Neuronal stem cell (in vitro differentiated cells): ENCODE measurements around the gene P3H2.

Experiments used
- DNase-seq: peaks from one replicate; pipeline ENCODE4 v3.0.0-alpha.2; 2013; ENCODE audit warnings: low spot score
- H2AFZ ChIP-seq: one replicate; pipeline ENCODE4 v1.6.1; 2013; ENCODE audit warnings: mild to moderate bottlenecking, low read length, inconsistent platforms
- H2AK5ac ChIP-seq: 2 replicates; pipeline ENCODE4 v1.6.1; 2013; ENCODE audit warnings: low read depth, mild to moderate bottlenecking, inconsistent platforms, low read length, moderate library complexity, mixed read lengths
- H2BK120ac ChIP-seq: 2 replicates; pipeline ENCODE4 v1.6.1; 2013; ENCODE audit warnings: low read depth, mild to moderate bottlenecking, inconsistent platforms, low read length, moderate library complexity, mixed read lengths
- H2BK12ac ChIP-seq: one replicate; pipeline ENCODE4 v1.6.1; 2013; ENCODE audit warnings: low read length, inconsistent platforms
- H2BK15ac ChIP-seq: 2 replicates; pipeline ENCODE4 v1.6.1; 2013; ENCODE audit warnings: mild to moderate bottlenecking, low read length, inconsistent platforms, mixed read lengths
- H2BK5ac ChIP-seq: one replicate; pipeline ENCODE4 v1.6.1; 2013; ENCODE audit warnings: inconsistent platforms, mild to moderate bottlenecking, low read length, moderate library complexity
- H3K14ac ChIP-seq: one replicate; pipeline ENCODE4 v1.6.1; 2013; ENCODE audit warnings: low read length, inconsistent platforms
- H3K18ac ChIP-seq: 2 replicates; pipeline ENCODE4 v1.6.1; 2013; ENCODE audit warnings: low read length, inconsistent platforms
- H3K23ac ChIP-seq: 2 replicates; pipeline ENCODE4 v1.6.1; 2013; ENCODE audit warnings: low read depth, mild to moderate bottlenecking, mixed read lengths, low read length, inconsistent platforms; ENCODE audit not compliant: poor library complexity
- H3K27ac ChIP-seq: replicated peaks from 3 replicates; pipeline ENCODE4 v1.5.1; 2013; ENCODE audit warnings: low read length, inconsistent platforms
- H3K27me3 ChIP-seq, 3 experiments: 2 replicates each; pipeline ENCODE4 v1.6.1; 2013; ENCODE audit warnings: low read length in 3 of 3, mild to moderate bottlenecking in 2 of 3, inconsistent platforms in 1 of 3, low read depth in 1 of 3, mixed read lengths in 1 of 3, moderate library complexity in 1 of 3; ENCODE audit not compliant: control insufficient read depth in 3 of 3, insufficient read depth in 3 of 3
- H3K36me3 ChIP-seq, 2 donors: replicated peaks in 1 of 2; 2 replicates each; pipeline ENCODE4 v1.6.1; 2013; ENCODE audit warnings: low read length in 2 of 2; ENCODE audit not compliant: control insufficient read depth in 2 of 2, insufficient read depth in 2 of 2
- H3K4ac ChIP-seq: 2 replicates; pipeline ENCODE4 v1.6.1; 2013; ENCODE audit warnings: inconsistent platforms, mild to moderate bottlenecking, low read length, moderate library complexity
- H3K4me1 ChIP-seq, 2 donors: 1 replicate in 1 of 2; 2 replicates in 1 of 2; pipeline ENCODE4 v1.6.1; 2013; ENCODE audit warnings: low read length in 2 of 2, low read depth in 1 of 2; ENCODE audit not compliant: control insufficient read depth in 2 of 2, insufficient read depth in 1 of 2
- H3K4me2 ChIP-seq: one replicate; pipeline ENCODE4 v1.6.1; 2013; ENCODE audit warnings: mild to moderate bottlenecking, low read length, inconsistent platforms; ENCODE audit not compliant: insufficient read depth, poor library complexity, severe bottlenecking
- H3K4me3 ChIP-seq, 2 donors: 2 replicates each; pipeline ENCODE4 v1.5.1; 2013; ENCODE audit warnings: low read length in 2 of 2, mild to moderate bottlenecking in 2 of 2, inconsistent platforms in 1 of 2, moderate library complexity in 1 of 2
- H3K79me1 ChIP-seq: one replicate; pipeline ENCODE4 v1.6.1; 2013; ENCODE audit warnings: low read depth, mild to moderate bottlenecking, inconsistent platforms, low read length, moderate library complexity
- H3K9ac ChIP-seq: one replicate; pipeline ENCODE4 v1.6.1; 2013; ENCODE audit warnings: mild to moderate bottlenecking, low read depth, low read length, inconsistent platforms; ENCODE audit not compliant: poor library complexity
- H3K9me3 ChIP-seq, 2 donors: replicated peaks in 1 of 2; 2 replicates each; pipeline versions ENCODE3 to v1.6.1; 2013; ENCODE audit warnings: low read length in 2 of 2, mild to moderate bottlenecking in 2 of 2, inconsistent platforms in 1 of 2, low read depth in 1 of 2, mixed read lengths in 1 of 2, moderate library complexity in 1 of 2; ENCODE audit not compliant: control insufficient read depth in 2 of 2, insufficient read depth in 1 of 2
- H4K8ac ChIP-seq: one replicate; pipeline ENCODE4 v1.6.1; 2013; ENCODE audit warnings: low read depth, mild to moderate bottlenecking, inconsistent platforms, low read length, moderate library complexity
- H4K91ac ChIP-seq: one replicate; pipeline ENCODE4 v1.6.1; 2013; ENCODE audit warnings: low read length, low read depth, mild to moderate bottlenecking, inconsistent platforms; ENCODE audit not compliant: poor library complexity
- WGBS, 2 donors: extraction: QIAGEN DNeasy Blood & Tissue Kit; methylation state at CpG; one replicate each; pipeline ENCODE4 v1.1.7; 2013; ENCODE audit warnings: missing lambda C conversion rate in 2 of 2, mixed read lengths in 1 of 2; ENCODE audit not compliant: insufficient read length in 2 of 2, insufficient replicate concordance in 1 of 2; ENCODE audit errors: extremely low coverage in 2 of 2; 5-methylcytosine and 5-hydroxymethylcytosine counted together

The P3H2 gene

GRCh38 chr3:190048932-190049441 lies 71.7 kb downstream of the P3H2 start:
- no peaks in the 10 kb centered on the region for H3K36me3 ChIP-seq
- H3K79me1 ChIP-seq = no peaks in the 10 kb centered on the region
- no peak overlapping the region for H3K27ac ChIP-seq
- WGBS, 2 donors = no CpG with 5 or more reads among the region's 9 CpGs
- no peak overlapping the region for H2BK5ac ChIP-seq
- H3K4me2 ChIP-seq = no peak overlapping the region
- no peaks in the 10 kb centered on the region for H3K9me3 ChIP-seq
- no peak overlapping the region for H2BK120ac ChIP-seq
- H4K8ac ChIP-seq = no peak overlapping the region
- peaks cover 5% of the 10 kb centered on the region in 2 donors for H3K4me1 ChIP-seq
- no peak overlapping the region for H2BK12ac ChIP-seq
- H3K14ac ChIP-seq = no peak overlapping the region
- no peak overlapping the region for H3K18ac ChIP-seq
- no peak overlapping the region for H2AFZ ChIP-seq
- no peak for DNase-seq
- H4K91ac ChIP-seq = no peak overlapping the region
- no peak overlapping the region for H2AK5ac ChIP-seq
- no peak overlapping the region for H3K23ac ChIP-seq
- no peak overlapping the region for H3K4ac ChIP-seq
- no peak overlapping the region for H2BK15ac ChIP-seq
- no peaks in the 10 kb centered on the region for H3K27me3 ChIP-seq
- no peak overlapping the region for H3K4me3 ChIP-seq
- no peak overlapping the region for H3K9ac ChIP-seq

DNA sequence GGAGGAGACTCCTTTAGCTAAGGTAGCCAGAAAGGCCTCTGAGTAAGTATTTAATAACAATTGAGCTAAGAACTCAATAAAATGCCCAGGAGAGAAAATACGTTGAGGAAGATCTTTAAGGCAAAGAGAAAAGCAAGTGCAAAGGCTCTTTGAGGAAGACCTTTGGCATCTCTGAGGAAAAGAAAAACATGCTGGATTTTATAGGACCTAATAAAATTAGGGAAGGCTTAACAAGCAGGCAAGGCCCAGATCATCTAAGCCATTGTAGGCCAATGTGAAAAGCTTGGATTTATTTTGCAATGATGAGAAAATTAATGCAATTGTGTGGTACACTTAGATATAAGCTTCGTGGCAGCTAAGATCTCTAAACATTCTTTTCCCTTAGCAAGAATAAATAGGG lies 75.7 kb downstream of the P3H2 start:
- no peak overlapping the region for H3K27ac ChIP-seq
- H3K4me3 ChIP-seq = no peak overlapping the region
- H3K4ac ChIP-seq = no peak overlapping the region
- H3K9ac ChIP-seq = no peak overlapping the region
- H3K4me1 ChIP-seq = peaks cover 5 to 6% of the 10 kb centered on the region in 2 donors
- no peak overlapping the region for H3K14ac ChIP-seq
- no peak overlapping the region for H4K91ac ChIP-seq
- no peak overlapping the region for H3K18ac ChIP-seq
- H3K27me3 ChIP-seq = no peaks in the 10 kb centered on the region
- no peak overlapping the region for H2BK15ac ChIP-seq
- H2AK5ac ChIP-seq = no peak overlapping the region
- DNase-seq = no peak
- H2BK12ac ChIP-seq = no peak overlapping the region
- H2BK5ac ChIP-seq = no peak overlapping the region
- WGBS, 2 donors = no CpG with 5 or more reads among the region's 2 CpGs
- H2AFZ ChIP-seq = no peak overlapping the region
- H4K8ac ChIP-seq = no peak overlapping the region
- no peaks in the 10 kb centered on the region for H3K36me3 ChIP-seq
- H3K79me1 ChIP-seq = no peaks in the 10 kb centered on the region
- H2BK120ac ChIP-seq = no peak overlapping the region
- H3K23ac ChIP-seq = no peak overlapping the region
- no peaks in the 10 kb centered on the region for H3K9me3 ChIP-seq
- no peak overlapping the region for H3K4me2 ChIP-seq

- Histone ChIP-seq H3K4ac (no peak overlapping the region), H2BK5ac (no peak overlapping the region), H2BK15ac (no peak overlapping the region), H3K9ac (no peak overlapping the region), H3K4me3 (no peak overlapping the region), H2BK12ac (no peak overlapping the region), H2AK5ac (no peak overlapping the region), H4K8ac (no peak overlapping the region), H3K4me1 (peaks cover 5 to 6% of the 10 kb centered on the region in 2 donors), H3K23ac (no peak overlapping the region), H3K4me2 (no peak overlapping the region), H3K14ac (no peak overlapping the region), H3K27ac (no peak overlapping the region), H3K9me3 (no peaks in the 10 kb centered on the region), H2BK120ac (no peak overlapping the region), H2AFZ (no peak overlapping the region), H3K79me1 (no peaks in the 10 kb centered on the region), H4K91ac (no peak overlapping the region), H3K27me3 (no peaks in the 10 kb centered on the region), H3K18ac (no peak overlapping the region), H3K36me3 (no peaks in the 10 kb centered on the region)
- WGBS, 2 donors = no CpG with 5 or more reads among the region's 4 CpGs
- DNase-seq = no peak
These were observed 76.6 kb downstream of the P3H2 start for GRCh38 chr3:190044142-190044541.

- no peak overlapping the region for H3K23ac ChIP-seq
- peaks cover 5% of the 10 kb centered on the region in 2 donors for H3K4me1 ChIP-seq
- H3K79me1 ChIP-seq = no peaks in the 10 kb centered on the region
- H2BK120ac ChIP-seq = no peak overlapping the region
- no peak overlapping the region for H3K27ac ChIP-seq
- no peaks in the 10 kb centered on the region for H3K27me3 ChIP-seq
- no peaks in the 10 kb centered on the region for H3K9me3 ChIP-seq
- H3K4me3 ChIP-seq = no peak overlapping the region
- H3K9ac ChIP-seq = no peak overlapping the region
- H2BK15ac ChIP-seq = no peak overlapping the region
- no peak for DNase-seq
- H3K36me3 ChIP-seq = no peaks in the 10 kb centered on the region
- no peak overlapping the region for H4K91ac ChIP-seq
- H2BK5ac ChIP-seq = no peak overlapping the region
- no peak overlapping the region for H4K8ac ChIP-seq
- H2BK12ac ChIP-seq = no peak overlapping the region
- no peak overlapping the region for H2AFZ ChIP-seq
- no peak overlapping the region for H3K4me2 ChIP-seq
- no peak overlapping the region for H3K14ac ChIP-seq
- H3K4ac ChIP-seq = no peak overlapping the region
- no peak overlapping the region for H2AK5ac ChIP-seq
- H3K18ac ChIP-seq = no peak overlapping the region
These were observed 77.0 kb downstream of the P3H2 start for GRCh38 chr3:190043741-190044140.
